GM18868 (cell line): ENCODE data around the gene GAGE12D.
"Not testable (repeated sequence)": the region's sequence is repeated elsewhere in the genome, so short reads cannot be mapped to it uniquely, and the experiment has no call there.

ENCODE experiments used
- ATAC-seq: cut with Tn5 transposase; IDR thresholded peaks from one replicate; pipeline ENCODE4 v1.9.1; 2021; ENCODE audit warnings: mild to moderate bottlenecking, moderate library complexity; ENCODE audit not compliant: unreplicated experiment

Gene GAGE12D, protein sequence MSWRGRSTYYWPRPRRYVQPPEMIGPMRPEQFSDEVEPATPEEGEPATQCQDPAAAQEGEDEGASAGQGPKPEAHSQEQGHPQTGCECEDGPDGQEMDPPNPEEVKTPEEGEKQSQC

DNA sequence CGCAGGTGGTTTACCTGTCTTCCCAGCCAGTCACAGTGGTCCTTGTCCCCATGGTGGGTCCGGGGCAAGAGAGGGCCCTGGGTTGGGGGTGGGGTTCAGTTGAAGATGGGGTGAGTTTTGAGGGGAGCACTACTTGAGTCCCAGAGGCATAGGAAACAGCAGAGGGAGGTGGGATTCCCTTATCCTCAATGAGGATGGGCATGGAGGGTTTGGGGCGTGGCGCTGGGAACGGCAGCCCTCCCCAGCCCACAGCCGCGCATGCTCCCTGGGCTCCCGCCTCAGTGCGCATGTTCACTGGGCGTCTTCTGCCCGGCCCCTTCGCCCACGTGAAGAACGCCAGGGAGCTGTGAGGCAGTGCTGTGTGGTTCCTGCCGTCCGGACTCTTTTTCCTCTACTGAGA, at the start of gene GAGE12D:
TSS of gene GAGE12D (plus strand) at position 301 of the 400 bp plus-strand sequence. CDS start 1,155 bp downstream, outside the sequence.
- not testable (repeated sequence) for ATAC-seq

GRCh38 chrX:49531877-49532276, 9.7 kb upstream of the GAGE12D start, which contains the start of gene GAGE12C:
GAGE12C (plus strand) TSS chrX:49532177; CDS start chrX:49533332, 1,155 bp downstream.
- ATAC-seq, result not testable (repeated sequence)

- ATAC-seq, result not testable (repeated sequence)
Observed at GRCh38 chrX:49550989-49551388, 9.5 kb downstream of the GAGE12D start, which contains the start of gene GAGE12E. GAGE12E (plus strand) TSS chrX:49551289; CDS start chrX:49552444, 1,155 bp downstream.

DNA sequence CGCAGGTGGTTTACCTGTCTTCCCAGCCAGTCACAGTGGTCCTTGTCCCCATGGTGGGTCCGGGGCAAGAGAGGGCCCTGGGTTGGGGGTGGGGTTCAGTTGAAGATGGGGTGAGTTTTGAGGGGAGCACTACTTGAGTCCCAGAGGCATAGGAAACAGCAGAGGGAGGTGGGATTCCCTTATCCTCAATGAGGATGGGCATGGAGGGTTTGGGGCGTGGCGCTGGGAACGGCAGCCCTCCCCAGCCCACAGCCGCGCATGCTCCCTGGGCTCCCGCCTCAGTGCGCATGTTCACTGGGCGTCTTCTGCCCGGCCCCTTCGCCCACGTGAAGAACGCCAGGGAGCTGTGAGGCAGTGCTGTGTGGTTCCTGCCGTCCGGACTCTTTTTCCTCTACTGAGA, 19.0 kb downstream of the GAGE12D start, which contains the start of gene GAGE12F:
TSS of gene GAGE12F (plus strand) at position 301 of the 400 bp plus-strand sequence. CDS start 1,155 bp downstream, outside the sequence.
- ATAC-seq, result not testable (repeated sequence)

DNA sequence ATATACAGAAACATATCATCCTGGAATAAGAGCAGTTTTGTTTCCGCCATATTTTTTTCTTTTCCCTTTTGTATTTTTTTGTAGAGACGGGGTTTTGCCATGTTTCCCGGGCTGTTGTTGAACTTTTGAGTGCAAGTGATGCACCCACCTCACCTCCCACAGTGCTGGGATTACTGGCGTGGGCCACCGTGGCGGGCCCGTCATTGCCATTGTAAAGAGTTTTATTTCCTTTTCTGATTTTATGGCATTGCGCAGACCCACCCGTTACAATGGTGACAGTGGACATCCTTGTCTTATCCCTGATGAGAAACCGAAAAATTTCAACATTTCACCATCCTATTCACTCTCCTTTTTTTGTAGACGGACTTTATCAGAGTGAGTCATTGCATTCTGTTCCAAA, 27.2 kb downstream of the GAGE12D start:
- not testable (repeated sequence) for ATAC-seq

DNA sequence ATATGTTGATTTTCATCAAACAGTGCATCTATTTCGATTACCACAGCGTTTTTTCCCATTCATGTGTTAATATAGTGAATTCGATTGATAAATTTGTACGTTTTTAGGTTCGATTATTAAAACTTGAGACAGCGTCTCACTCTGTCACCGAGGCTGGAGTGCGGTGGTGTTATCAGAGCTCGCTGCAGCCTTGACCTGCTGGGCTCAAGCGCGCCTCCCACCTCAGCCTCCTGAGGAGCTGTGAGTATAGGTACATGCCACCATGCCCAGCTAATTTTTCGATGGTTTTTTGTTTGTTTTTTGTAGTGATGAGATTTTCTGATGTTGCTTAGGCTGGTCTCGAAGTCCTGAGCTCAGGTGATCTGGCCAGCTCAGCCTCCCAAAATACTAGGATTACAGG, 27.6 kb downstream of the GAGE12D start:
- not testable (repeated sequence) for ATAC-seq

DNA sequence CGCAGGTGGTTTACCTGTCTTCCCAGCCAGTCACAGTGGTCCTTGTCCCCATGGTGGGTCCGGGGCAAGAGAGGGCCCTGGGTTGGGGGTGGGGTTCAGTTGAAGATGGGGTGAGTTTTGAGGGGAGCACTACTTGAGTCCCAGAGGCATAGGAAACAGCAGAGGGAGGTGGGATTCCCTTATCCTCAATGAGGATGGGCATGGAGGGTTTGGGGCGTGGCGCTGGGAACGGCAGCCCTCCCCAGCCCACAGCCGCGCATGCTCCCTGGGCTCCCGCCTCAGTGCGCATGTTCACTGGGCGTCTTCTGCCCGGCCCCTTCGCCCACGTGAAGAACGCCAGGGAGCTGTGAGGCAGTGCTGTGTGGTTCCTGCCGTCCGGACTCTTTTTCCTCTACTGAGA, 28.6 kb downstream of the GAGE12D start, which contains the start of gene GAGE12G:
TSS of gene GAGE12G (plus strand) at position 301 of the 400 bp plus-strand sequence. CDS start 1,155 bp downstream, outside the sequence.
- ATAC-seq, result not testable (repeated sequence)

DNA sequence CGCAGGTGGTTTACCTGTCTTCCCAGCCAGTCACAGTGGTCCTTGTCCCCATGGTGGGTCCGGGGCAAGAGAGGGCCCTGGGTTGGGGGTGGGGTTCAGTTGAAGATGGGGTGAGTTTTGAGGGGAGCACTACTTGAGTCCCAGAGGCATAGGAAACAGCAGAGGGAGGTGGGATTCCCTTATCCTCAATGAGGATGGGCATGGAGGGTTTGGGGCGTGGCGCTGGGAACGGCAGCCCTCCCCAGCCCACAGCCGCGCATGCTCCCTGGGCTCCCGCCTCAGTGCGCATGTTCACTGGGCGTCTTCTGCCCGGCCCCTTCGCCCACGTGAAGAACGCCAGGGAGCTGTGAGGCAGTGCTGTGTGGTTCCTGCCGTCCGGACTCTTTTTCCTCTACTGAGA, 38.1 kb downstream of the GAGE12D start, which contains the start of gene GAGE12H:
TSS of gene GAGE12H (plus strand) at position 301 of the 400 bp plus-strand sequence. CDS start 1,155 bp downstream, outside the sequence.
- ATAC-seq, result not testable (repeated sequence)

DNA sequence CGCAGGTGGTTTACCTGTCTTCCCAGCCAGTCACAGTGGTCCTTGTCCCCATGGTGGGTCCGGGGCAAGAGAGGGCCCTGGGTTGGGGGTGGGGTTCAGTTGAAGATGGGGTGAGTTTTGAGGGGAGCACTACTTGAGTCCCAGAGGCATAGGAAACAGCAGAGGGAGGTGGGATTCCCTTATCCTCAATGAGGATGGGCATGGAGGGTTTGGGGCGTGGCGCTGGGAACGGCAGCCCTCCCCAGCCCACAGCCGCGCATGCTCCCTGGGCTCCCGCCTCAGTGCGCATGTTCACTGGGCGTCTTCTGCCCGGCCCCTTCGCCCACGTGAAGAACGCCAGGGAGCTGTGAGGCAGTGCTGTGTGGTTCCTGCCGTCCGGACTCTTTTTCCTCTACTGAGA, 47.7 kb downstream of the GAGE12D start, which contains the start of gene GAGE2A:
TSS of gene GAGE2A (plus strand) at position 301 of the 400 bp plus-strand sequence. CDS start 1,155 bp downstream, outside the sequence.
- not testable (repeated sequence) for ATAC-seq

- ATAC-seq, result not testable (repeated sequence)
Observed at GRCh38 chrX:49589769-49590478, 48.4 kb downstream of the GAGE12D start.

- not testable (repeated sequence) for ATAC-seq
Observed at GRCh38 chrX:49590488-49590887, 49.0 kb downstream of the GAGE12D start.
